ENCODE data around the gene KDM5A.

Gene KDM5A

DNA sequence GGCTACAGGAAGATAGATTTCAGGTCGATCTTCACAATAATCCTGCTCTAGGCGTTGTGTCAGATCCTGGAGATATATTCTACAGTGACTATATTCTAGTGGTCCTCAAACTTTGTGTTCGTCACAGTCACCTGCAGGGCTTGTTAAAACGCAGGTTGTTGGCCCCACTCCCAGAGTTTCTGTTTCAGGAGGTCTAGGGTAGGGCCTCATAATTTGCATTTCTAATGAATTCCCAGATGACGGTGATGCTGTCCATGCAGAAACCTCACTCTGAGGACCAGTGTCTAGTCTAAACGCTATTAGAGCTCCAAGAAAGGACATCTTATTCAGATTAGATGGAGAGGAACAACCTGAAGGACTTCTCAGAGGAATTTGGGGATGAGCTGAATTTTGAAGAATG, 113.3 kb downstream of the KDM5A start:
- ChIA-PET CTCF (interaction anchor here (1.6 to 1.7 kb wide), 2 partner anchors 11 to 13 kb away, joined by 3 to 5 read pairs; no protein-coding TSS in a partner anchor), POLR2A (no interaction called here)
- DNase-seq (ENCODE audit: extremely low spot score), result no peak
- TF ChIP-seq, protein P1, sequence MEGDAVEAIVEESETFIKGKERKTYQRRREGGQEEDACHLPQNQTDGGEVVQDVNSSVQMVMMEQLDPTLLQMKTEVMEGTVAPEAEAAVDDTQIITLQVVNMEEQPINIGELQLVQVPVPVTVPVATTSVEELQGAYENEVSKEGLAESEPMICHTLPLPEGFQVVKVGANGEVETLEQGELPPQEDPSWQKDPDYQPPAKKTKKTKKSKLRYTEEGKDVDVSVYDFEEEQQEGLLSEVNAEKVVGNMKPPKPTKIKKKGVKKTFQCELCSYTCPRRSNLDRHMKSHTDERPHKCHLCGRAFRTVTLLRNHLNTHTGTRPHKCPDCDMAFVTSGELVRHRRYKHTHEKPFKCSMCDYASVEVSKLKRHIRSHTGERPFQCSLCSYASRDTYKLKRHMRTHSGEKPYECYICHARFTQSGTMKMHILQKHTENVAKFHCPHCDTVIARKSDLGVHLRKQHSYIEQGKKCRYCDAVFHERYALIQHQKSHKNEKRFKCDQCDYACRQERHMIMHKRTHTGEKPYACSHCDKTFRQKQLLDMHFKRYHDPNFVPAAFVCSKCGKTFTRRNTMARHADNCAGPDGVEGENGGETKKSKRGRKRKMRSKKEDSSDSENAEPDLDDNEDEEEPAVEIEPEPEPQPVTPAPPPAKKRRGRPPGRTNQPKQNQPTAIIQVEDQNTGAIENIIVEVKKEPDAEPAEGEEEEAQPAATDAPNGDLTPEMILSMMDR (IDR thresholded peaks at IDR 0.05; ENCODE audit: control extremely low read depth, extremely low read depth, low read depth, missing control alignments), result no peak

DNA sequence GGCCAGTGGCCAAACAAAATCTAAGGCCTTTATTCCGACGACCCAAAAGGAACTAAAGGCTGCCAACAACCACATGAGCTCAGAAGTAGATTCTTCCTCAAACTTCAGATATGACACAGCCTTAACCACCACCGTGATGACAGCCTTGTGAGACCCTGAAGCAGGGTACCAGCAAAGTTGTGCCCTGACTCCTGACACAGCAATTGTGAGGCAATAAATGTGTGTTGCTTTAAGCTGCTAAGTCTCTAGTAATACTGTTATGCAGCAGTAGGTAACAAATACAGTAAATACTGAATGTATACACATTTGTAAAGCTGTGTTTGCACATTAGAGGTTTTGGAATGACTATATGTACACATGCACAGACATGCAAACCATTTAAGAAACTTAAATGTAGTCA, 115.7 kb downstream of the KDM5A start:
- DNase-seq (ENCODE audit: extremely low spot score), result no peak
- POLR2A ChIA-PET, result no interaction called here
- CTCF ChIA-PET, result interaction anchor here (1.9 kb wide), 1 partner anchor 15 kb away, joined by 4 read pairs; no protein-coding TSS in a partner anchor
- TF ChIP-seq, protein P1 (IDR thresholded peaks at IDR 0.05; ENCODE audit: control extremely low read depth, extremely low read depth, low read depth, missing control alignments), result no peak

DNA sequence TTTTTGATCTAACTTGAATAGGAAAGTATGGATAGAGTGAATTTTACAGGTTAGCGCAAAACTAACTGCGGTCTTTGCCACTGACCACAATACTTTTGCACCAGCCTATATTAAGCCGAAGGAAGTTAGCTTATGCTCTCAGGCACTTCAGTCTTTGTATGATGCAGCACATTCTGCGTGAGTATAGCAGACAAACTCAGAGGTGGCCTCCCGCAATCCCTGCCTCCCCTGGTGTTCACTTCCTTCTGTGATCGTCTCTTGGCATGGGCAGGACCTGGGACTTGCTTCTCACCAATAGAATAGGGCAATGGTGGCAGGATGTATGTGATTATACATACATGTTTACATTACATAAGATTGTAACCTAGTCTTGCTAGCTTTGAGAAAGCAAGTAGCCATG, 116.2 kb downstream of the KDM5A start:
- POLR2A ChIA-PET, result no interaction called here
- CTCF ChIA-PET, result interaction anchor here (1.0 to 1.9 kb wide), 2 partner anchors 14 to 19 kb away, joined by 3 to 4 read pairs; no protein-coding TSS in a partner anchor
- TF ChIP-seq, protein P1 (IDR thresholded peaks at IDR 0.05; ENCODE audit: control extremely low read depth, extremely low read depth, low read depth, missing control alignments), result no peak
- no peak for DNase-seq (ENCODE audit: extremely low spot score)

DNA sequence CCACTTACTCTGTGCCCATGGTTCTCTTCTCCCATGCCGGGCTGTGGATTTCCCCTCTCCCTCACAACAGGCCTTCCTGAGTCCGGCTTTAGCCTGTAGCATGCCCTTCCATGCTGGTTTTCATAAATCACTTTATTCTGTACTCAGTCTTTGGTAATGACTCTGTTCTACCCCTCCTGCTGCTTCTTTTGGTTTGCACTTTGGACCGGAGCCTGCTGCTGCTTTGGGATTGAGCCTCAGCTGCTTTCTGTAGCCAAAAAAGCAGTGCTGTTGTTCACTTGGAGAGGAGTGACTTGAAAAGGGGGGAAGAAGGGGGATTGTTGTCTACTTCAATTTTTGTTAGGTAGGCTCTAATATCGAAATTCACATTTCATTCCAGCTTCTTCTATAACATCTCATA, 118.0 kb downstream of the KDM5A start:
- TF ChIP-seq, protein P1 (IDR thresholded peaks at IDR 0.05; ENCODE audit: control extremely low read depth, extremely low read depth, low read depth, missing control alignments), result no peak
- DNase-seq (ENCODE audit: extremely low spot score), result no peak
- ChIA-PET POLR2A (no interaction called here), CTCF (interaction anchor here (1.3 kb wide), 1 partner anchor 23 kb away, joined by 5 read pairs; no protein-coding TSS in a partner anchor)

DNA sequence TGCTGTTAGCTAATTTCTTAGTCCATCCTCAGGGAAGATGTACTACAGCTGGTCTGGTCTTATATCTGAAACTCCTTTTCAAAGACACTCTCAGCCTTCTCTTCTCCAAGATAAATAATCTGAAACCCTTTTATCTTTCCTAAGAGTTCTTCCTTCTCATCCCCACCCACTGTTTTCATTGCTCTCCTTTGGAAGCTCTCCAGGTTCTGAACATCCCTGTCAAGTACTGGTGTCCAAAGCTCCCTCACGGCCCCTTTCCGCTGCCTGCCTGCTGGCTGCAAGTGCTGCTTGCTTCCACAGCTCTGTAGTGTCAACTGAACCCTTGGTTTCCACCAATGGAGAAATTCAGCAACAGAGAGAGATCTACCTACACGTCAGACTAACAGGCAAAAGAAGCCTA, 119.9 kb downstream of the KDM5A start:
- TF ChIP-seq, protein P1 (IDR thresholded peaks at IDR 0.05; ENCODE audit: control extremely low read depth, extremely low read depth, low read depth, missing control alignments), result no peak
- ChIA-PET POLR2A (no interaction called here), CTCF (interaction anchor here (1.1 kb wide), 1 partner anchor 263 kb away, joined by 3 read pairs; no protein-coding TSS in a partner anchor)
- no peak for DNase-seq (ENCODE audit: extremely low spot score)

DNA sequence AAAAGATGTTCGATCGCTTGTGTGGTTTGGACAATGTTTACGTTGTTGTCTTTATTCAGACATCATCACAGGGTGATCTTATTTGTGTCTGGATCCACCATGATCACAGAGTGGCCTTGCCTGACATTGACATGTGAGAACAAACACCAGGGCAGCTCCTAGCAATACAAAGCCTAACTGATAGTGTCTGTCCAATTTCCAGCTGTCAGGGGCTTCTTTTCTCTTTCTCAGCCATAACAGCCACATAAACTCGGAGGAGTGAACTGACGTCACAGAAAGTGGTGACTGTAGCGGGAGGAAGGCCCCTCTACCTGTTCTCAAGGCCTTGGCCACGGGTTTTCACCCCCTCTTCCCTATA, 120.7 kb downstream of the KDM5A start:
- ChIA-PET CTCF (interaction anchor here (1.1 to 1.9 kb wide), 2 partner anchors 9 to 264 kb away, joined by 3 to 6 read pairs; no protein-coding TSS in a partner anchor), POLR2A (no interaction called here)
- no peak for DNase-seq (ENCODE audit: extremely low spot score)
- TF ChIP-seq, protein P1 (IDR thresholded peaks at IDR 0.05; ENCODE audit: control extremely low read depth, extremely low read depth, low read depth, missing control alignments), result no peak
